Measurements from ENCODE around the gene TAF4B.
"Not testable (repeated sequence)": the region's sequence is repeated elsewhere in the genome, so short reads cannot be mapped to it uniquely, and the experiment has no call there.

The TAF4B gene

DNA sequence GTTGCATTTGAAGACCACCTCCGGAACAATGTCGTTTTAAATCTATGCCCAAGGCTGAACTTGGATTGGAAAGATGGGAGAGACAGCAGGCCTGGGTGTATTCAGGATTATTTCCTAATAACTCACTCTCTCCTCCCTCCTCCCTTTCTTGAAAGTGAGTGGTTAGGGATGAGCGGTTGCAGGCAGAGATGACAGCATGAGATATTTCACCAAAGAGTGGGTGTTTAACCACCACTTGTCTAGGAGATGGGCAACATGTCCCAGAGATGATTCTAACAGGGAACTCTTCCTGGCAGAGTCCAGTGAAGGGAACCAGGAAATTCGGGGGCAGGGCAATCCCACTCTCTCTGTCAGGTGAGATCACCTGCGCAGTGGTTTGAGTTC lies 198.9 kb downstream of the TAF4B start:
- peak; percentile 43 for DNase-seq

DNA sequence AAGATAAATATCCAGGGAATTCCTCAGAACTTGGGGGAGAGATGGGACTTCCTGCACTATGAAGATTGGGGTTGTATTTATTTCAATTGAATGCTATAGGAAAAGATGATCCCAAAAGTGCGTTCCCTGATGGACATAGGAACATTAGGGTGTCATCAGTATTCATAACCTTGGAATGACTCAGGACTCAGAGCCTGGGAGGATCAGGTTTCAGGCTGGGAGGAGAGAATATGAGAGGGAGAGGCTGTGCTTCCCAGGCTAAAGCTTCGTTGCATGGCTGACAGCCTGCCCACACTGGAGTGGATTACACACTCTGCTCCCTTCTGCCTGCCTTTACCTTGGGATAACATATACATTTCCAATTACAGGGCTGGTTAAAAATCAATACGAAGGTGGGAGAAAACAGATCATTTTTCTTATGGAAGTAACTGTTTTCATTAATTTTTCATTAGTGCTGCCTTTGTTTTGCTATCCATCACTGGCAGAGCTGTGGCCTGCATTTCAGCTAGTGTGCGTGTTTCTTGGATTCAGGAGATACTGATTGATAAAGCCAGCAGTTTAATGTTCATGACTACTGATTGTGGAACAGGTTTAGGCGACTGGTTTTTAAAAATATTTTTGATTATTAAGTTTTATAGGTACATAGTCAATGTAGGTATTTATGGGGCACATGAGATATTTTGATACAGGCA lies 203.4 kb downstream of the TAF4B start:
- peak; percentile 86 for DNase-seq

DNA sequence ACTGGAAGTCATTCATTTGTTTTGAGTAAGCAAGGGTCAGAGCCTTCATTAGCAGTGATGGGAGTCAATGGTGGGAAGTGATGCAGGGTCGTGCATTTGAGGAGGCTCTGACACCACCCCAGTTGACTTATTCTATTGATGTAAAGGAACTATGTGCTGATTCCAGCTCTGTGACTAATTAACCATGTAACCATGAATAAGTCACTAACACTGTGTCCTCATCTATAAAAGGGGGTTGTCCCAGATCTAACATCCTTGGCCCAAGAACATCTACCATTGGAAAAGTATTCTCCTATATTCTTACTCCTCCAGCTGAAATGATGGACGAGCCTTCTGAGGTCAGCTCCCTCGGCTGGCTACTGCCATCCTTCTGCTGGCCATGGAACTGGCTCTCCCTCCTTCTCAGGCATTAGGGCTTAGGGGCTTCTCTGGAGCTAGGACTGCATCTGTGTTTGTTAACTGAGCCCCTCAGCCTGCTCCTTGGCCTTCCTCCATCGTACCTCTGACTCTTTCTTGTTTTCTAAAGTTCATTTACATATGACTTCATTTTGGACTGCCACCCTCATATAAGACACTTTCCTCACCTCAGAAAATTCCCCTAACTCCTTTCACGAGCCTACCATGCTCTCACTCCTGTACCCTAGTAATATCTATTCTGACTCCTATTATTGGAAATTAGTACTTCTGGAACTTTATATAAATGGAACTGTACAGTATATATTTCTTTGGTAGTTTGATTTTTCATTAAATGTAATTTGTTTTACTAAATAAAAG lies 206.6 kb downstream of the TAF4B start:
- no peak for DNase-seq

DNA sequence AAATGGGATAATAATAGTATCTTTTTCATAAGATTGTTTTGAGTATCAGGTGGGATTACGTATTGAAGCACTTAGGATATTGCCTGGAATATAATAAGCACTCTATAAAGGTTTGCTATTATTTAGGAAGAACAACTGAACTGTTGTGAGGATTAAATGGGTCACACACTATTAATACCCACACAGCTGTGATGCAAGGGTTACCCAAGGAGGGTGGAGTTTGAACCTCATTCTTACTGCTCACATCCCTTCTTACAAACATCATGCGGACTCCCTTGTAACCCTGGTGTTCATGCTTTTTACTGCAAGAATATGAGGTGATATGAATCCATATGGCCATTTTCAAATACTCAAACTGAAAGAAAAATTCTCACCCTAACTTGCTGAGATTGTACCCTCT lies 208.6 kb downstream of the TAF4B start:
- DNase-seq, result no peak

DNA sequence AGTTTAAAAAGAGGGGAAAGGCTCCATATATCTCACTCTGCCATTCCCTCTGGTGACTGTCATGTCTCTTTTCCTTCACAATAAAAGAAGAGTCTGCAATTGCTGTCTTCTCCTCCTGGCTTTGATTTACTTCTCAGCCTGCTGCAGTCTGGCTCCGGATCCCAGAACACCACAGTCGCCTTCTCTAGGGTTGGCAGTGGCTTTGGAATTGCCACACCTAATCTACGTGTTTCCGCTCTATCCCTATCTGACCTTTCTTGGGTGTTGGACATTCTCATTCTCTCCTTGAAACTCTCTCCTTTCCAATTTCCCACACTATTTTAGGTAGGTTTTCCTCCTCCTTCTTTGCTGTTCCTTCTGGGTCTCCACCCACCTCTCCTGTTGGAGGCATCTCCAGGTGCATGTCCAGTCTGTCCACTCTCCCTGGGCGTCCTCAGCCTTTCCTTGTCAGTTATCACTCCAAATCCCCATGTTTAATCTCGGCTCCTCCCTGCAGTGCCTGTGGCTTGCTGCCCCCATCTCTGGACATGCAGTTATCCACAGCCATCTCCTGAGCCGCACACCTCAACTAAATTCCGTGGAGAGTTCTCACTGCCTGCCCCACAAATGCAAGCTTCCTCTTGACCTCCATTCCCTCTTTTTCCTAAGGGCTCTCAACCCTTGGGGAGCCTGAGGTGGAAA lies 209.3 kb downstream of the TAF4B start:
- DNase-seq, result no peak

DNA sequence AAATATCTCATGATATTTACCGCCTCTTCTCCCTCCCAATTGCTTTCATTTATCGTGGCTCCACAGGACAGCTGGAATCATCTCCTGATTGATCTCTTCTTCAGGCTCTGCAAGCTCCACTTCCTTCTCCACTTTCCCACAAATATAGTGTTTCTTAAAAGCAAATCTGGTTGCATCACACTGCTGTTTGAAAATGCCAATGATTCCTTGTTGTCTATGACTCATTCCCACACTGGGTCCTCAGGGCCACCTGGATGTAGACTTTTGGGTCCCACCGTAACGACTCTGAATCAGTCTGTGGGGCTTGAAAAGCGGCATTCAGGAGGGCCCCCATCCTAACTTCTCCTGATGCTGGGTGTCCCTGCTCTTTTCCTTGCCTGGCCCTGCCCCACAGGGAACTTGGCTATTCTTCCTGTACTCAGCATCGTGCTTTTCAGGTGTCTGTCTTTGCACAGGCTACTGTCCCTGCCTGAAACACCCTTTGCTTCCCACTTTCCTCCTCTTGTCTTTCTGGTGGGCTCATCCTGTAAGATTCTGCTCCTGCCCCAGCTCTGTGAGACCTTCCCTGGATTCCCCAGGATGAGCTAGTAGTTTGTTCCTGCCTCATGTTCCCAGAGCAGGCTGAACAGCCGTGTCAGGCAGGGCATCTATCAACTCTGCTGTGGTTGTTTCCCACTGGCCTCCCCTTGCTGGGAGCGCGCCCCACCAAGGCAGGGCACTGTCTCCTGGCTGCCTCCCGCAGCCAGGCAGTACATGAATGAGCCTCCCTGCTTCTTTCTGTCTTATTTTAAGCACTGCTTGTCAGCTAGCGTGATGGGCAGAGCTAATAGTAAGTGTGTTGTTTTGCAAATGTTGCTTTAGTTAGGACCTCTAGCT lies 210.2 kb downstream of the TAF4B start:
- peak; percentile 75 for DNase-seq

DNA sequence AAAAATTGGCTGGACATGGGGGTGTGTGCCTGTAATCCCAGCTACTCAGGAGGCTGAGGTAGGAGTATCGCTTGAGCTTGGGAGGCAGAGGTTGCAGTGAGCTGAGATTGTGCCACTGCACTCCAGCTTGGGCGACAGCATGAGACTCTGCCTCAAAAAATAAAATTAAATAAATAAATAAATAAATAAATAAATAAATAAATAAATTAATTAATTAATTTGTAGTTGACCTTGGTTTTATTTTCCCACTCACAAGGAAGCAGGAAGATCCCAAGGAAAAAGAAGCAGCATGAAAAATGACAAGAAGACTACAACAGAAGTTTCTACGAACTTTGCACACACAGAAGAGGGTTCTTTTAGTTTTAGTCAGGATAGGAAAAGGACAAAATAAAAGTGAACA lies 211.4 kb downstream of the TAF4B start:
- DNase-seq, result not testable (repeated sequence)

DNA sequence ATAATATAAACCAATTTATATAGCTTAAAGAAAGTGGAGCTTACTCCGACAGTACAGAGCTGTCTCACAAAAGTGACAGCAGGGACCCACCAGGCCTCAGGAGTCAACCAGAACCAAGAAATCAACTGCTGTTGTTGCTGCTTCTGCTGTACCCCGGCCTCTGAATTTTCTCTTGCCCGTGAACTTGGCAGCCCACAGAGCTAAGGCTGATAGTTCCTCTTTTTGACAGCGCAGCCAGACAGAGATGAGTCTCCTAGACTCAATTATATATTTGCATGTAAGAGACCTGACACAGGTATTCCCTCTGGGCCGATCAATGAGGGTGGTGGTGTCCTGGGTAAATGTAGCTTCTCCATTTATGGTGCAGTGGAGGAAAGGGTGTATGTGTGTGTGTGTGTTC lies 212.7 kb downstream of the TAF4B start:
- DNase-seq, result no peak

DNA sequence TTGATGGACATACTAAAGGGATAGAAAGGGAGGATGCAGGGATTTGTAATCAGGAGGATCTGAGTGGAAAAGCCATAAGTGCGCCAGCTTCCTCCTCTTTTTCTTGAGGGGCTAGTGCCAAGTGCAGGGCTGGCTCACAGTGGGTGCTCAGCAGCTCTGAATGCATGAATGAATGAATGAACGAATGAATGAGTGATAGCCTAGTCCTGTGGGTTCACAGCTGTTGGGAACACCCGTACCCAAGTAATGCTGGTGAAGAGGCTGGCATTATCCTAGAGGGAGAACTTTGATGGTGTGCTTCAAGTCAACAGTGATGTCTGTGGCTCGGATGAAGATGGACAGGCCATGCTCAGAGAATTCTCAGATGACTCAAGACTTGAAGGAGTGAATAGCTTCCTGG lies 213.3 kb downstream of the TAF4B start:
- no peak for DNase-seq

DNA sequence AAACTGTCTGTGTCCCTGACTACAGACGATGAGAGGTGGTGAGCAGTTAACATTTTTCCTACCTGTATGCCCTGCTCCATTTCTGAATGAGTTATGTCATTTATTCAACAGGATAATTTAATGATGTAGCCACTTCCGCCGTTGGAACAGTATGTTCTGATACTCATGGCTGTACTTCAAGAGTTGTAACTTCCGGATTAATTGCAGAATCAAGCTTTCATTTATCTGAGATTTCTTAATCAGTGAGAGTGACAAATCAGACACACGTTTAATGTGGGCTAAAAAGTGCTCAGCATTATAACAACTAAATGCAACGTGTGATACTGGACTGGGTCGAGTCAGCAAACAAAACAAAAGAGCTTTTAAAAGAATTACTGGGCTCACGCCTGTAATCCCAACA lies 214.4 kb downstream of the TAF4B start:
- no peak for DNase-seq

Measured in EL (cell line).